GM19099 (cell line): Measurements from ENCODE around the gene HMOX2.

ENCODE experiments used
- POLR2A ChIP-seq: IDR thresholded peaks from 3 replicates; pipeline ENCODE4 v1.6.1; 2011; ENCODE audit warnings: low read depth; ENCODE audit not compliant: insufficient read length; ENCODE audit errors: extremely low read depth

The HMOX2 gene

GRCh38 chr16:4520913-4521312 lies 44.7 kb downstream of the HMOX2 start:
- no peak for TF ChIP-seq POLR2A

- TF ChIP-seq POLR2A, result no peak
Observed at GRCh38 chr16:4522051-4522581, 45.9 kb downstream of the HMOX2 start.

- TF ChIP-seq POLR2A, result no peak
Observed at GRCh38 chr16:4523686-4524085, 47.5 kb downstream of the HMOX2 start.

- no peak for TF ChIP-seq POLR2A
Observed at GRCh38 chr16:4524571-4524970, 48.4 kb downstream of the HMOX2 start.

- no peak for TF ChIP-seq POLR2A
Observed at GRCh38 chr16:4525069-4525468, 48.9 kb downstream of the HMOX2 start.

- no peak for TF ChIP-seq POLR2A
Observed at GRCh38 chr16:4525634-4526277, 49.6 kb downstream of the HMOX2 start.

GRCh38 chr16:4529085-4530060 lies 53.2 kb downstream of the HMOX2 start:
- TF ChIP-seq POLR2A, result no peak

- TF ChIP-seq POLR2A, result no peak
Observed at GRCh38 chr16:4531811-4532210, 55.6 kb downstream of the HMOX2 start.

- no peak for TF ChIP-seq POLR2A
Observed at GRCh38 chr16:4532238-4532637, 56.0 kb downstream of the HMOX2 start.

- TF ChIP-seq POLR2A, result no peak
Observed at GRCh38 chr16:4533490-4533889, 57.3 kb downstream of the HMOX2 start.

- no peak for TF ChIP-seq POLR2A
Observed at GRCh38 chr16:4534151-4534790, 58.1 kb downstream of the HMOX2 start.

- no peak for TF ChIP-seq POLR2A
Observed at GRCh38 chr16:4535627-4536108, 59.5 kb downstream of the HMOX2 start.

GRCh38 chr16:4536391-4537106 lies 60.4 kb downstream of the HMOX2 start:
- no peak for TF ChIP-seq POLR2A
